SK-N-SH treated with all-trans-retinoic acid at 6 μM for 48 hours (cell line): ENCODE measurements around the gene CDC42BPB.

Experiments
- ATAC-seq: fragments of 200-7000 bp; cut with Tn5 transposase; 3 replicates; pipeline ENCODE4 v1.9.1; 2020; ENCODE audit warnings: mild to moderate bottlenecking, moderate library complexity
- ARNTL ChIP-seq: fragments of 450-650 bp; formaldehyde crosslinking; IDR thresholded peaks from 2 replicates; pipeline ENCODE4 v1.5.0; 2020; ENCODE audit warnings: low read depth, mild to moderate bottlenecking, moderate library complexity, borderline replicate concordance
- BACH2 ChIP-seq: fragments of 250-450 bp; sonication (Bioruptor Pico); IDR thresholded peaks from 2 replicates; pipeline ENCODE4 v1.9.0; 2021; ENCODE audit warnings: mild to moderate bottlenecking, borderline replicate concordance
- CSDC2 ChIP-seq: fragments of 250-450 bp; sonication (Bioruptor Pico); IDR thresholded peaks from 2 replicates; pipeline ENCODE4 v1.5.0; 2020; ENCODE audit warnings: mild to moderate bottlenecking, moderate library complexity
- GLIS3 ChIP-seq: fragments of 250-450 bp; sonication (Bioruptor Pico); IDR thresholded peaks from 2 replicates; pipeline ENCODE4 v1.5.0; 2020; ENCODE audit warnings: mild to moderate bottlenecking, moderate library complexity
- ISL1 ChIP-seq: fragments of 250-450 bp; sonication (Bioruptor Pico); IDR thresholded peaks from 2 replicates; pipeline ENCODE4 v2.1.2; 2022; ENCODE audit warnings: mild to moderate bottlenecking, moderate library complexity
- PPARA ChIP-seq: fragments of 250-450 bp; sonication (Bioruptor Pico); IDR thresholded peaks from 2 replicates; pipeline ENCODE4 v1.5.0; 2020; ENCODE audit warnings: mild to moderate bottlenecking, borderline replicate concordance
- RARB ChIP-seq: fragments of 250-450 bp; sonication (Bioruptor Pico); IDR thresholded peaks from 2 replicates; pipeline ENCODE4 v1.8.0; 2021; ENCODE audit warnings: mild to moderate bottlenecking, moderate library complexity
- SNAI2 ChIP-seq: fragments of 250-450 bp; sonication (Bioruptor Pico); IDR thresholded peaks from 2 replicates; pipeline ENCODE4 v1.5.0; 2020; ENCODE audit warnings: mild to moderate bottlenecking, moderate library complexity
- TCF4 ChIP-seq: fragments of 250-450 bp; sonication (Bioruptor Pico); IDR thresholded peaks from 2 replicates; pipeline ENCODE4 v1.8.0; 2021; ENCODE audit warnings: mild to moderate bottlenecking, moderate library complexity, borderline replicate concordance
- TOX ChIP-seq: fragments of 250-450 bp; sonication (Bioruptor Pico); IDR thresholded peaks from 2 replicates; pipeline ENCODE4 v1.8.0; 2021; ENCODE audit warnings: mild to moderate bottlenecking, moderate library complexity, borderline replicate concordance
- ZC3H10 ChIP-seq: fragments of 250-450 bp; sonication (Bioruptor Pico); IDR thresholded peaks from 2 replicates; pipeline ENCODE4 v1.5.1; 2021; ENCODE audit warnings: mild to moderate bottlenecking, moderate library complexity
- ZFP3 ChIP-seq: fragments of 250-450 bp; sonication (Bioruptor Pico); IDR thresholded peaks from 2 replicates; pipeline ENCODE4 v1.5.0; 2020; ENCODE audit warnings: mild to moderate bottlenecking, moderate library complexity
- ZFP30 ChIP-seq: fragments of 450-650 bp; formaldehyde crosslinking; IDR thresholded peaks from 2 replicates; pipeline ENCODE4 v1.5.0; 2022; ENCODE audit warnings: mild to moderate bottlenecking, moderate library complexity
- ZNF565 ChIP-seq: fragments of 450-650 bp; formaldehyde crosslinking; conservative IDR thresholded peaks from 2 replicates; pipeline ENCODE4 v1.5.0; 2020; ENCODE audit warnings: low read depth, mild to moderate bottlenecking, moderate library complexity
- ZNF70 ChIP-seq: fragments of 450-650 bp; formaldehyde crosslinking; IDR thresholded peaks from 2 replicates; pipeline ENCODE4 v1.5.0; 2020; ENCODE audit warnings: mild to moderate bottlenecking, moderate library complexity
- ZNF8 ChIP-seq: fragments of 450-650 bp; formaldehyde crosslinking; IDR thresholded peaks from 2 replicates; pipeline ENCODE4 v1.5.0; 2020; ENCODE audit warnings: mild to moderate bottlenecking, moderate library complexity
- TF ChIP-seq, protein P1 (sequence below): fragments of 250-450 bp; sonication (Bioruptor Pico); IDR thresholded peaks from 2 replicates; pipeline ENCODE4 v1.5.0; 2020; ENCODE audit warnings: mild to moderate bottlenecking, moderate library complexity
- TF ChIP-seq, protein P2 (sequence below): fragments of 250-450 bp; sonication (Bioruptor Pico); IDR thresholded peaks from 2 replicates; pipeline ENCODE4 v1.8.0; 2021; ENCODE audit warnings: low read depth, mild to moderate bottlenecking, moderate library complexity, borderline replicate concordance
- TF ChIP-seq, protein P3 (sequence below): fragments of 250-450 bp; sonication (Bioruptor Pico); IDR thresholded peaks from 2 replicates; pipeline ENCODE4 v1.8.0; 2020; ENCODE audit warnings: mild to moderate bottlenecking, moderate library complexity, borderline replicate concordance
- TF ChIP-seq, protein P4 (sequence below): fragments of 250-450 bp; sonication (Bioruptor Pico); IDR thresholded peaks from 2 replicates; pipeline ENCODE4 v1.5.1; 2020; ENCODE audit warnings: low read depth, mild to moderate bottlenecking, moderate library complexity

Gene CDC42BPB

DNA sequence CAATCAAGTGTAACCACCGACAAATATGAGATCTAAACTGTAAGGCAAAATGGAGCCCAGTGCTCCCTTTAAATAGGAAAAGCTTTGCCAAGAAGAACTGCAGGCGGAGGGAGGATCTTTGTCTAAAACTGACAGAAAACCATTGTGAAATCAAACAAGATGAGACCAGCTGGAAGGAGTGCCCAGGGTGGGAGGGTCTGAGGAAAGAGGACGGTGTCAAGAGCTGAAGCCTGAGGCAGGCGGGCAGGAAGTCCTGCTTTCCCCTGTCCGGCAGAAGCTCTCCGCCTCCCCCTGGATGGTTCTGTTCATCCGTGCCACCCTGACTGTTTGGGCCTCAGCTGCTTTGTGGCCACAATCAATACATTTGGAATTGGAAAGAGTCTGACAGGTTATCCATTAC is 37.5 kb downstream of the CDC42BPB start:
- no peak for TF ChIP-seq ZFP3 (CRISPR knock-in tag)
- TF ChIP-seq ZNF8 (CRISPR knock-in tag) = no peak
- TF ChIP-seq, protein P1, sequence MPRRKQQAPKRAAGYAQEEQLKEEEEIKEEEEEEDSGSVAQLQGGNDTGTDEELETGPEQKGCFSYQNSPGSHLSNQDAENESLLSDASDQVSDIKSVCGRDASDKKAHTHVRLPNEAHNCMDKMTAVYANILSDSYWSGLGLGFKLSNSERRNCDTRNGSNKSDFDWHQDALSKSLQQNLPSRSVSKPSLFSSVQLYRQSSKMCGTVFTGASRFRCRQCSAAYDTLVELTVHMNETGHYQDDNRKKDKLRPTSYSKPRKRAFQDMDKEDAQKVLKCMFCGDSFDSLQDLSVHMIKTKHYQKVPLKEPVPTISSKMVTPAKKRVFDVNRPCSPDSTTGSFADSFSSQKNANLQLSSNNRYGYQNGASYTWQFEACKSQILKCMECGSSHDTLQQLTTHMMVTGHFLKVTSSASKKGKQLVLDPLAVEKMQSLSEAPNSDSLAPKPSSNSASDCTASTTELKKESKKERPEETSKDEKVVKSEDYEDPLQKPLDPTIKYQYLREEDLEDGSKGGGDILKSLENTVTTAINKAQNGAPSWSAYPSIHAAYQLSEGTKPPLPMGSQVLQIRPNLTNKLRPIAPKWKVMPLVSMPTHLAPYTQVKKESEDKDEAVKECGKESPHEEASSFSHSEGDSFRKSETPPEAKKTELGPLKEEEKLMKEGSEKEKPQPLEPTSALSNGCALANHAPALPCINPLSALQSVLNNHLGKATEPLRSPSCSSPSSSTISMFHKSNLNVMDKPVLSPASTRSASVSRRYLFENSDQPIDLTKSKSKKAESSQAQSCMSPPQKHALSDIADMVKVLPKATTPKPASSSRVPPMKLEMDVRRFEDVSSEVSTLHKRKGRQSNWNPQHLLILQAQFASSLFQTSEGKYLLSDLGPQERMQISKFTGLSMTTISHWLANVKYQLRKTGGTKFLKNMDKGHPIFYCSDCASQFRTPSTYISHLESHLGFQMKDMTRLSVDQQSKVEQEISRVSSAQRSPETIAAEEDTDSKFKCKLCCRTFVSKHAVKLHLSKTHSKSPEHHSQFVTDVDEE (CRISPR knock-in tag) = no peak
- ATAC-seq = no peak

GRCh38 chr14:103019236-103019635 is 38.1 kb downstream of the CDC42BPB start:
- no peak for ATAC-seq
- no peak for TF ChIP-seq GLIS3 (CRISPR knock-in tag)
- no peak for TF ChIP-seq PPARA (CRISPR knock-in tag)
- TF ChIP-seq ZFP3 (CRISPR knock-in tag) = no peak

- ATAC-seq = no peak
- TF ChIP-seq BACH2 (CRISPR knock-in tag) (no peak), ISL1 (CRISPR knock-in tag) (no peak), ZNF565 (CRISPR knock-in tag) (no peak), CSDC2 (CRISPR knock-in tag) (no peak), GLIS3 (CRISPR knock-in tag) (no peak), RARB (CRISPR knock-in tag) (no peak), ZFP3 (CRISPR knock-in tag) (no peak), ZNF70 (CRISPR knock-in tag) (no peak), ZC3H10 (CRISPR knock-in tag) (no peak), ZFP30 (no peak), ARNTL (no peak)
- TF ChIP-seq, protein P2, sequence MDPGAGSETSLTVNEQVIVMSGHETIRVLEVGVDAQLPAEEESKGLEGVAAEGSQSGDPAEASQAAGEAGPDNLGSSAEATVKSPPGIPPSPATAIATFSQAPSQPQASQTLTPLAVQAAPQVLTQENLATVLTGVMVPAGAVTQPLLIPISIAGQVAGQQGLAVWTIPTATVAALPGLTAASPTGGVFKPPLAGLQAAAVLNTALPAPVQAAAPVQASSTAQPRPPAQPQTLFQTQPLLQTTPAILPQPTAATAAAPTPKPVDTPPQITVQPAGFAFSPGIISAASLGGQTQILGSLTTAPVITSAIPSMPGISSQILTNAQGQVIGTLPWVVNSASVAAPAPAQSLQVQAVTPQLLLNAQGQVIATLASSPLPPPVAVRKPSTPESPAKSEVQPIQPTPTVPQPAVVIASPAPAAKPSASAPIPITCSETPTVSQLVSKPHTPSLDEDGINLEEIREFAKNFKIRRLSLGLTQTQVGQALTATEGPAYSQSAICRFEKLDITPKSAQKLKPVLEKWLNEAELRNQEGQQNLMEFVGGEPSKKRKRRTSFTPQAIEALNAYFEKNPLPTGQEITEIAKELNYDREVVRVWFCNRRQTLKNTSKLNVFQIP = no peak
- TF ChIP-seq, protein P3, sequence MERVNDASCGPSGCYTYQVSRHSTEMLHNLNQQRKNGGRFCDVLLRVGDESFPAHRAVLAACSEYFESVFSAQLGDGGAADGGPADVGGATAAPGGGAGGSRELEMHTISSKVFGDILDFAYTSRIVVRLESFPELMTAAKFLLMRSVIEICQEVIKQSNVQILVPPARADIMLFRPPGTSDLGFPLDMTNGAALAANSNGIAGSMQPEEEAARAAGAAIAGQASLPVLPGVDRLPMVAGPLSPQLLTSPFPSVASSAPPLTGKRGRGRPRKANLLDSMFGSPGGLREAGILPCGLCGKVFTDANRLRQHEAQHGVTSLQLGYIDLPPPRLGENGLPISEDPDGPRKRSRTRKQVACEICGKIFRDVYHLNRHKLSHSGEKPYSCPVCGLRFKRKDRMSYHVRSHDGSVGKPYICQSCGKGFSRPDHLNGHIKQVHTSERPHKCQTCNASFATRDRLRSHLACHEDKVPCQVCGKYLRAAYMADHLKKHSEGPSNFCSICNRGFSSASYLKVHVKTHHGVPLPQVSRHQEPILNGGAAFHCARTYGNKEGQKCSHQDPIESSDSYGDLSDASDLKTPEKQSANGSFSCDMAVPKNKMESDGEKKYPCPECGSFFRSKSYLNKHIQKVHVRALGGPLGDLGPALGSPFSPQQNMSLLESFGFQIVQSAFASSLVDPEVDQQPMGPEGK (CRISPR knock-in tag) = no peak
- TF ChIP-seq, all 23 proteins: peak for 0
Measured at GRCh38 chr14:103016594-103016993, 40.8 kb downstream of the CDC42BPB start.

DNA sequence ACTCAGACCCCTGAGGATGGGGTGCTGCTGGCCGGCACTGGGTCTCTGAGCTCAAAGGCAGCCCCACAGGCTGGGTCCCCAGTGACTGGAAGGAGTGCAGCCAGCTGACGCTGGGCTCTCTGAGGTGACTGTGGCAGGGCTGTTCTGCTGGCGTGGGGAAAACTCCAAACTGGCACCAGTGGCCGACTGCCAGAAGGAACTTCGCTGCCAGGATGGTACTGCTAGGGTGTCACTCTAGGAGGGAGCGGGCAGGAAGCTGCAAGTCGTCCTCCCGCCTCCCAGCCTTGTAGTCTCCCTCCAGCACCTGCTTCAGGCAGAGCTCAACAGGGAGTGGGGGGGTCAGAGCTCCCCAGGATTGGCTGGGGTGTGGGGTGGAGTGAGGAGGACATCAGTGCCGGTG is 41.3 kb downstream of the CDC42BPB start:
- TF ChIP-seq SNAI2 (CRISPR knock-in tag) (no peak), ZFP3 (CRISPR knock-in tag) (no peak), ZNF8 (CRISPR knock-in tag) (no peak), PPARA (CRISPR knock-in tag) (no peak), TCF4 (CRISPR knock-in tag) (no peak), GLIS3 (CRISPR knock-in tag) (no peak), ZFP30 (no peak), TOX (CRISPR knock-in tag) (no peak), ISL1 (CRISPR knock-in tag) (no peak), ZC3H10 (CRISPR knock-in tag) (no peak)
- TF ChIP-seq, protein P1 (CRISPR knock-in tag) = no peak
- TF ChIP-seq, protein P4, sequence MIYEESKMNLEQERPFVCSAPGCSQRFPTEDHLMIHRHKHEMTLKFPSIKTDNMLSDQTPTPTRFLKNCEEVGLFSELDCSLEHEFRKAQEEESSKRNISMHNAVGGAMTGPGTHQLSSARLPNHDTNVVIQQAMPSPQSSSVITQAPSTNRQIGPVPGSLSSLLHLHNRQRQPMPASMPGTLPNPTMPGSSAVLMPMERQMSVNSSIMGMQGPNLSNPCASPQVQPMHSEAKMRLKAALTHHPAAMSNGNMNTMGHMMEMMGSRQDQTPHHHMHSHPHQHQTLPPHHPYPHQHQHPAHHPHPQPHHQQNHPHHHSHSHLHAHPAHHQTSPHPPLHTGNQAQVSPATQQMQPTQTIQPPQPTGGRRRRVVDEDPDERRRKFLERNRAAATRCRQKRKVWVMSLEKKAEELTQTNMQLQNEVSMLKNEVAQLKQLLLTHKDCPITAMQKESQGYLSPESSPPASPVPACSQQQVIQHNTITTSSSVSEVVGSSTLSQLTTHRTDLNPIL (CRISPR knock-in tag) = no peak
- no peak for ATAC-seq
